Ramos (cell line): ENCODE data around the gene ESRRA.

Experiments
- in situ Hi-C: fragments of 300-500 bp; cut with MboI; formaldehyde crosslinking; loops from one replicate; pipeline ENCODE4 v1.14.3; 2022; ENCODE audit warnings: low sequenced_read_pairs; ENCODE audit not compliant: unreplicated experiment

Gene ESRRA

DNA sequence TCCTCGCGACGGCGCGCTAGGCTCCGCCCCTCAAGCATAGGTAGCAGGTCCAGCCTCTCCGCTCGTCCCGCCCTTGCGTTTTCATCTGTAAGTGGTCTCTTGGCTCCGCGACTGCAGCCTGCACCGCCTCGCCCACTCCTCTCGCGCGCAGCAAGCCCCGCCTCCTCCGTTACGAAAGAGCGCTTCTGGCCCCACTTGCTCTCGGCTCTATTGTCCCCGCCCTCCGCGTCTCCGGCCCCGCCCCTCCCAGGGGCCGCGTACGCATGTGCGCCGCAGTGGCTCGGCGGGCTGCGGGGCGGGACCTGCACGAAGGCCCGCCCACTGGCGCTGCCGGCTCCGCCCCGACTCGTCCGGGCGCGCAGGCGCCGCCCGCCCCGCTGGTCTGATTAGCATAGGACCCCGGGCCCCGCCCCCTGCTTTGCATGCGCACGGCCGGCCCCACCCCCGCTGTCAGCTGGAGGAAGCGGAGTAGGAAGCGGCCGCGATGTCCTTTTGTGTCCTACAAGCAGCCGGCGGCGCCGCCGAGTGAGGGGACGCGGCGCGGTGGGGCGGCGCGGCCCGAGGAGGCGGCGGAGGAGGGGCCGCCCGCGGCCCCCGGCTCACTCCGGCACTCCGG lies at the start of gene ESRRA:
TSS of gene ESRRA (plus strand) at position 450 of the 616 bp plus-strand sequence. CDS start 1,656 bp downstream, outside the sequence.
- in situ Hi-C loops = no loop called here

DNA sequence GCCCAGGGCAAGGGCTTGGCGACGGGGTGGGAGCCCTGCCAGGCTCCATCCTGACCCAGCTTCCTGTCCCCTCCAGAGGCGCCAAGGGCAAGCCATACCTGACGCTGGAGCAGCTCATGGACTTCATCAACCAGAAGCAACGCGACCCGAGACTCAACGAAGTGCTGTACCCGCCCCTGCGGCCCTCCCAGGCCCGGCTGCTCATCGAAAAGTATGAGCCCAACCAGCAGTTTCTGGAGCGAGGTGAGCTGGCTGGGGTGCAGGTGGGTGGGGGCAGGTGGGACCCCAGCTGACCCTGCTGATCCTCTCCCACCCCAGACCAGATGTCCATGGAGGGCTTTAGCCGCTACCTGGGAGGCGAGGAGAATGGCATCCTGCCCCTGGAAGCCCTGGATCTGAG lies 49.0 kb upstream of the ESRRA start:
- in situ Hi-C loops = no loop called here

DNA sequence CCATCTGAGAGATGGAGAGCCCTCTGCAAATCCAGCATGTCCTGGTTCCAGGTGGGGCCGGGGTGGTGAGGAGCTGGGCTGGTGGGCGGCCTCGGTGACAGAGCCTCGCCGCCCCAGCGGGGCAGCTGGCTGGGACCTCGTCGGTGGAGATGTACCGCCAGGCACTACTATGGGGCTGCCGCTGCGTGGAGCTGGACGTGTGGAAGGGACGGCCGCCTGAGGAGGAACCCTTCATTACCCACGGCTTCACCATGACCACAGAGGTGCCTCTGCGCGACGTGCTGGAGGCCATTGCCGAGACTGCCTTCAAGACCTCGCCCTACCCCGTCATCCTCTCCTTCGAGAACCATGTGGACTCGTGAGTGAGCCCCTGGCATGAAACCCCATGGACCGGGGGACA lies 47.0 kb upstream of the ESRRA start:
- in situ Hi-C loops = no loop called here

DNA sequence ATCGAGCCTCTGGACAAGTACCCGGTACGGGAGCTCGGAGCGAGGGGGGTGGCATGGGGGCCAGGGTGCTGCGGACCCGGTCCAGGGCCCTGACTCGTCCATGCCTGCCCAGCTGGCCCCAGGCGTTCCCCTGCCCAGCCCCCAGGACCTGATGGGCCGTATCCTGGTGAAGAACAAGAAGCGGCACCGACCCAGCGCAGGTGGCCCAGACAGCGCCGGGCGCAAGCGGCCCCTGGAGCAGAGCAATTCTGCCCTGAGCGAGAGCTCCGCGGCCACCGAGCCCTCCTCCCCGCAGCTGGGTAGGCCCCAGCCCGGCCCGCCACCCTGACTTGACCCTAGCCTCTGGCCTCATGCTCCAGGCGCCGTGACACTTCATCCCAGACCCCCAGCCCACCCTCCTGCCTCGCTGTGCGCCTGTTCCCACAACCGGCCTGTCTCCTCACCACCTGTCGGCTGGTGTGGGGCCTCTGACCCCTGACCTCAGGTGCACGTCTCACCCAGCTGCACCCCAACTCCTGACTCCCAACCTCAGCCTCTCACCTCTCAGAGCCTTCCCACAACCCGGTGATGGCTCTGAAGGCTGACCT lies 46.3 kb upstream of the ESRRA start:
- in situ Hi-C loops = no loop called here

DNA sequence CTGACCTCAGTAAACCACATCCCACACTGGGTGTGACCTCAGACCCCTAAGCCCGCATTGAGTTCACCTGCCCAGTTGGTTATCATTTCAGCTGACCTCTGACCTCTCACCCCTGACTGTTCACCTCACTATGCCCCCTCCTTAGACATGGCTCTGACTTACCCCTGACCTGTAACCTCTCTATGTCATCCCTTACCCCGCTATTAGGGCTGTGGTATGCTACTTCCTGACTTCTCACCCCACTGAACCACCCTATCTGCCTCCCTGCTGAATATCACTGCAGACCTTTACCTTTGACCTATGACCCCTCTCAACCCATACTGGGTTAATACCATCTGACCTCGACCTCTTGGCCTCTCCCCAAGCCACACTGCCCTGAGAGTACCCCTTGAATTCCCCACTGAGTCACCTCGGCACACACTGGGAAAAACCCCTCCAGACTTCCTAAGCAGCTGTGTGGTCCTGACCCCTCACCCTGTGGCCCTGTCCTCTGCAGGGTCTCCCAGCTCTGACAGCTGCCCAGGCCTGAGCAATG lies 45.7 kb upstream of the ESRRA start:
- in situ Hi-C loops = no loop called here

DNA sequence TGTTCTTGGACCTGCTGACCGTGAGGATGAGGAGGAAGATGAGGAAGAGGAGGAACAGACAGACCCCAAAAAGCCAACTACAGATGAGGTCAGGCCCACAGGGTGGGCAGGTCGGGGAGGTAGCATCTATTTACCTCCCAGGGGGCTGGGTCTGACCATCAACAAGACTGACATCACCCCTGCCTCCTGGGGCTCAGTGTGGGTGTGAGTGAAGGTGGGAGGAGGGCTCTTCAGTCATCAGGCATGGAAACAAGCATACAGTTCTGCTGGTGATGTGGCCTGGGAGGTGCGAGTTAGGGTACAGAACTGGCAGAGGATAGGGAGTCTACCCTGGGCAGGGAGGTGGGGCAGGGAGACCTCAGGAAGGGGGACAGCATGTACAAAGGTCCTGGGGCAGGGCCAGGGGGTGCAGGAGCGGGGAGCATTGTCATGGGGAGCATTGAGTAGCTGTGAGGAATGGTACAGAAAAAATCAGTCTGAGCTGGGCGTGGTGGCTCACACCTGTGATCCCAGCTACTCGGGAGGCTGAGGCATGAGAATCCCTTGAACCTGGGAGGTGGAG lies 45.1 kb upstream of the ESRRA start:
- in situ Hi-C loops = no loop called here

DNA sequence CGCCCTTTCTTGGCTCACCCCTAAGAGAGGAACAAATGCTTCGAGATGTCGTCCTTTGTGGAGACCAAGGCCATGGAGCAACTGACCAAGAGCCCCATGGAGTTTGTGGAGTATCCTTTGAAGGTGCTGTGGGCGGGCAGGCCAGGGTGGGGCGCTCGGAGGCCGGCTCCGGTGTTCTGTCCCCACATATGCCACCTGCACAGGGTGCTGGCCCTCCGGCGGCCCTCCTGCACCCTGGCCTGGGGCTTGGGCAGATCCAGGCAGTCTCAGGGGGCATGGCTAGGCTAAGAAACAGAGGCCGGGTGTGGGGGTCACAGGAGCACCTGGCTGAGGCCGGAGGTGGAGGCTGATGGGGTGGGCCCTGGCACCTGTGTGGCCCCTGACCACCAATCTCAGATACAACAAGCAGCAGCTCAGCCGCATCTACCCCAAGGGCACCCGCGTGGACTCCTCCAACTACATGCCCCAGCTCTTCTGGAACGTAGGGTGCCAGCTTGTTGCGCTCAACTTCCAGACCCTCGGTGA lies 43.7 kb upstream of the ESRRA start:
- in situ Hi-C loops = no loop called here

DNA sequence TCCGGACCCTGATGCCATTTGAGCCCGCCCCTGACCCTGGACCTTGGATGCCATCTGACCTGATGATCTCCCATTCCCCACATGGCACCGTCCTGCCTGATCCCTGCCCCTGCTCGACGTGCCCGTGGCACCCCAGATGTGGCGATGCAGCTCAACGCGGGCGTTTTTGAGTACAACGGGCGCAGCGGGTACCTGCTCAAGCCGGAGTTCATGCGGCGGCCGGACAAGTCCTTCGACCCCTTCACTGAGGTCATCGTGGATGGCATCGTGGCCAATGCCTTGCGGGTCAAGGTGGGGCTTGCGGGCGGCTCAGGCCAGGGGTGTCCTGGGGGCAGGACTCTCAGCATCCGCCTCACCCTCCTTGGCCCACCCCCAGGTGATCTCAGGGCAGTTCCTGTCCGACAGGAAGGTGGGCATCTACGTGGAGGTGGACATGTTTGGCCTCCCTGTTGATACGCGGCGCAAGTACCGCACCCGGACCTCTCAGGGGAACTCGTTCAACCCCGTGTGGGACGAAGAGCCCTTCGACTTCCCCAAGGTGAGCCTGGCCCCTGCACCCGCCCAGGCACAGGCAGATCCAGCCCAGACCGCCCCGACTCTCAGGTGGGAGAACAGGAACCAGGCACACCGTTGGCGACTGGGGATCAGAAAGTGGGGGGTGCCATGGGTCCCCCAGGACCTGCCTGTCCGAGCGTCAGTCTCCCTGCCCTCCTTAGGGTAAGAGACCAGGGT lies 42.9 kb upstream of the ESRRA start:
- in situ Hi-C loops = no loop called here

DNA sequence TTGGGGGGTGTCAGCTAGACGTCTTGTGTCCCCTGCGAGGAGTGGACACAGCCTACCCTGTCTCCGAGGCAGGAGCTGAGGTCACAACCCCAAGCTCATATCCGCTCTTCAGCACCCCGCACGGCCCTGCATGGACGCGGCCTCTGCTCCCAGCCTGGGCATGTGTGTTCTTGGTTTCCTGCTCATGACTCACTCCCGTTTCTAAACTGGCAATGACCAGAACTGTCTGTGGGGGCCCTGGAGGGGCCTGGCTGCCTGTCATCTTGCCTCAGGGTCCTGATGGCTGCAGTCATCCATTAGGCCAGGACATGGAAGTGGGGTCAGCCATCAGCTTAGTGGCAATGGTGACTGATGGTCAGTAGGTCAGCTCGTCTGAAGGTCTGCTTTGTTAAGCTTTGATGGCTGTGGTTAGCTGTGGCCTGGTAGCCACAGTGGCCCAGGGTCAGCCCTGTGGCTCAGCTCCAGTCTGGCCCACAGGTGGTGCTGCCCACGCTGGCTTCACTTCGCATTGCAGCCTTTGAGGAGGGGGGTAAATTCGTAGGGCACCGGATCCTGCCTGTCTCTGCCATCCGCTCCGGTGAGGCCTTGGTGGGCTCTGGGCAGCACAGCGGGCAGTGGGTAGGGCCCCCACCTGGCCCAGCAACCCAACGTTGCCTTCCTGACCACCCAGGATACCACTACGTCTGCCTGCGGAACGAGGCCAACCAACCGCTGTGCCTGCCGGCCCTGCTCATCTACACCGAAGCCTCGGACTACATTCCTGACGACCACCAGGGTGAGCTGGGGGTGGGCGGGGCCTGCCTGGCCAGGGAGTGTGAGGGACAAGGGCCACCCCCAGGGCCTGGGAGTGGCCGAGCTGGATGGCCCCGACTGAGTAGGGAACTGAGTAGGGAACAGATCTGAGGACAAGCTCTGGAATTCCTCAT lies 42.0 kb upstream of the ESRRA start:
- in situ Hi-C loops = no loop called here

DNA sequence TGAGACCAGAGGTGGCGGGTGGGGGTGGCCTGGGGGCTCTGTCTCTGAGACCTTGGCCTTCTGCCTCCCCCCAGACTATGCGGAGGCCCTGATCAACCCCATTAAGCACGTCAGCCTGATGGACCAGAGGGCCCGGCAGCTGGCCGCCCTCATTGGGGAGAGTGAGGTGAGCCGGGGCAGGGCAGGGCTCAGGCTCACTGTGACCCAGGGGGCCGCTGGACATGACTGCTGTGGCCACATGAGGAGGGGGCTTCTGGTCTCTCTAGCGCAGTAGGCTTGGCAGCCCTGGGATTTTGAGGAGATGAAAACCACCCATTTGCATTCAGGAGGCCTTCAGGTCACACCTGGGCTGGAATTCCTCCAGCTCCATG lies 41.4 kb upstream of the ESRRA start:
- in situ Hi-C loops = no loop called here

DNA sequence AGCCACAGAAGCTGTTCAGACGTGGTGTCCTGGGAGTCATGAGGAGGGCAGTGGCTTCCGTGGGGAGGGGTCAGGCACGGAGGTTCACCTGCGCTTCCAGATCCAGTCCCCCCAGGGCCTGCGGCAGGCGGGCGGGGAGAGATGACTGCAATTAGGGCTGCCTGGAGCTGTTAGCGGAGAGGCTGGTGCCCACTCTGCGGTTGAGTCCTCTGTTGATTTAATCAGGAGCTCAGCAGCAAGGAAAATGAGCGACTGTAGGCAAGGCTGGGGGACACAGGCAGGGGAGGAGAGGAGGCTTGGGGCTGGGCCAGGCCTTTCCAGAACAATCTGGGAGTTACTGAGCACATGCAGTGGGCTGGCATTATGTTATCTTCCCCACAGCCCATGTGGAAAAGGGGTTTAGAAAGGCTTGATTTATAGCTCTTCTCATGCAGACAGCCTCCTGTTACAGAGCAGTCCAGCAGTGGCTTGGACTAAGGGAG lies 40.9 kb upstream of the ESRRA start:
- in situ Hi-C loops = no loop called here

DNA sequence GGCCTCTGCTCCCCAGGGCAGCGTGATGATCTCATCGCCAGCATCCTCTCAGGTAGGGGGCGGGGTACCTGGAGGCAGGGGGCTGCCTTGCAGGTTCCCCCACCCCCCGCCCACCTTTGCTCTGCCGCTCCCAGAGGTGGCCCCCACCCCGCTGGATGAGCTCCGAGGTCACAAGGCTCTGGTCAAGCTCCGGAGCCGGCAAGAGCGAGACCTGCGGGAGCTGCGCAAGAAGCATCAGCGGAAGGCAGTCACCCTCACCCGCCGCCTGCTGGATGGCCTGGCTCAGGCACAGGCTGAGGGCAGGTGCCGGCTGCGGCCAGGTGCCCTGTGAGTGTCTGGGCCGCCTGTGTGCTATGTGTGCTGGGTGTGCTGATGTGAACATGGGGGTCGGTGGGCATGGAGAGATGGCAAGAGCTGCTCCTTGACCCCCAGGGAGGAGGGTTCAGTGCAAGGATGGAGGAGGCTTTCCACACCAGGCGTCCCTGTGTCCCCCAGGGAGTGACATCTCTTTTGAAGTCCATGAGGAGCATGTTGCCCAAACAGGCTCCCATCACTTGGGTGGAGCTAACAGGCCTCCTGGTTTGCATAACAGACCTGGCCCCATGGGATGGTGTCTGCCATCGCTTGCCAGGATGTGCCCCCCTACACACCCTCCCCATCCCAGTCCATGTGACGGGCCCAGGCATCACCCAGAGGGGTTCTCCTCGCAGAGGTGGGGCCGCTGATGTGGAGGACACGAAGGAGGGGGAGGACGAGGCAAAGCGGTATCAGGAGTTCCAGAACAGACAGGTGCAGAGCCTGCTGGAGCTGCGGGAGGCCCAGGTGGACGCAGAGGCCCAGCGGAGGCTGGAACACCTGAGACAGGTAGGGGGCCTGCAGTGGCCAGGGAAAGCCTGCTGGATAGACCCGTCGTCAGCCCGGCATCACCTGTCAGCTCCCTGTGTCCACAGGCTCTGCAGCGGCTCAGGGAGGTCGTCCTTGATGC lies 39.9 kb upstream of the ESRRA start:
- in situ Hi-C loops = no loop called here

DNA sequence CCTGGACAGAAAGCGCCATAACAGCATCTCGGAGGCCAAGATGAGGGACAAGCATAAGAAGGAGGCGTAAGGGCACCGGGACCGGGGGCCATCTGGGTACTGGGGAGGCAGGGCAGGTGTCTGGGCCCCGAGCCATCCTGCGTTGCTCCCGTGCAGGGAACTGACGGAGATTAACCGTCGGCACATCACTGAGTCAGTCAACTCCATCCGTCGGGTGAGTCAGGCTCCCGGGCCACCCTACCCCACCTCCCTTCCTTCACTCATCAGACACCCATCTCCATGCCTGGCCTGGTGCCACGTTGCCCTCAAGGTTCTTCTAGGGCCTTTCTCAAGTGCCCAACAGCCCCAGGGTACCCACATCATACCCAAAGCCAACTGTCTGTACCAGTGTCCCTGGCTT lies 39.0 kb upstream of the ESRRA start:
- in situ Hi-C loops = no loop called here

DNA sequence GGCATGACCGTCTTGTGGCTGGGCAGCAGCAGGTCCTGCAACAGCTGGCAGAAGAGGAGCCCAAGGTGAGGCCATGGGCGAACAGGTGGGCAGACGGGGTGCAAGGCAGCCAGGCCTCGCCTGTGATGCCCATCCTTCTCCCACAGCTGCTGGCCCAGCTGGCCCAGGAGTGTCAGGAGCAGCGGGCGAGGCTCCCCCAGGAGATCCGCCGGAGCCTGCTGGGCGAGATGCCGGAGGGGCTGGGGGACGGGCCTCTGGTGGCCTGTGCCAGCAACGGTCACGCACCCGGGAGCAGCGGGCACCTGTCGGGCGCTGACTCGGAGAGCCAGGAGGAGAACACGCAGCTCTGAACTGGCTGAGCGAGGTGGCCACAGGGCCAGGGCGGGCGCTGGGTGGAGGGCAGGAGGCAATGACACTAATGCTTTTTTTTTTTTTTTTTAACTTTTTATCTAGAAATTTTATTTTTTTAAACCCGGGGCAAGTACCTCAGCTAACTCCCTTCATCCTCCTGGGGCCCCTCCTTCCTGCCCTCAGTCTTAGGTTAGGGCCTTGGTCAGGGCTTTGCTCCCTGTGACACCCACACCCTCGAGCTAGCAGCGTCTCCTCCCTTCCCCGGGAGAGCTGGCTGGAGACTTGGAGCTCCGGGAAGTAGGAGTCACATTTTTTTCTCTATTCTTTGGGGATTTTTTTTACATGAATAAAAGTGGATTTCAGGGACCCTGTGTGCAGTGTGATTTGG lies 37.9 kb upstream of the ESRRA start:
- in situ Hi-C loops = no loop called here

DNA sequence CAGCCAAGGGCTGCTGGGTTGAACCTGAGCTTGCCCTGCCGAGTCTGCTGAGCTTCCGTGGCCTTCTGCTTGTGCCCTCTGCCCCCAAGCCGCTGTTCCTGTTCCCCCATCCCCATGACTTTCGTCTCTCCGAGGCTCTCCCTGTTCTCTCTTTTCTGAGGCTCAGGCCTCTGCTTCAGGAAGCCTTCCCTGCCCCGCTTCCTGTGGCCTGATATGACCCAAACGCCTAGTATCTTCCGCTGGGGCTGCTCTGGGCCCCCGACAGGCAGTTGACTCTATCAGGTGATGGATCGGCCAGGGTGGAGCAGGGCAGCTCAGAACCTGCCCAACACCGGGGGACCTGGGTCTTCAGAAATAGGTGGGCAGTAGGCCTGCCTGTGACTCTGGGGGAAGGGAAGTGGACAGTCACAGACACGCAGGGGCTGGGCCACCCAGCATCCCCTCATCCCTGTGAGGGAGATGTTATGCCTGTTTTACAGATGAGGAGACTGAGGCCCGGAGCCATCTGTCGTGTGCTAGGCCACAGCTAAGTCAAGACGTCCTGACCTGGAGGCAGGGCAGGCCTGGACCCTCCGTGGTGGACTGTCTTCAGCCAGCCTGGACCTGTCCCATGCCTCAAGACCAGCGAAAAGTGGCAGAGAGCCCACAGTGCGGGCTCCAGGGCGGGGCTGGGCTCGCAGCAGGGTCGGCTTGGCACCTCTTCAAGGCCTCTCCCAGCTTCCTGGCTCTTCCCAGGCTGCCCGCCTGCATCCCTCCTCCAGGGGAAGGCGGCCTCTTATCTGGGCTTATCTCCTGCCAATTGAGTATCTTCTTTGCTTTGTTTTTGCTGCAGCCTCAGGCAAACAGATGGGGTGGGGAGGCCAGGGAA lies 37.1 kb upstream of the ESRRA start:
- in situ Hi-C loops = no loop called here

DNA sequence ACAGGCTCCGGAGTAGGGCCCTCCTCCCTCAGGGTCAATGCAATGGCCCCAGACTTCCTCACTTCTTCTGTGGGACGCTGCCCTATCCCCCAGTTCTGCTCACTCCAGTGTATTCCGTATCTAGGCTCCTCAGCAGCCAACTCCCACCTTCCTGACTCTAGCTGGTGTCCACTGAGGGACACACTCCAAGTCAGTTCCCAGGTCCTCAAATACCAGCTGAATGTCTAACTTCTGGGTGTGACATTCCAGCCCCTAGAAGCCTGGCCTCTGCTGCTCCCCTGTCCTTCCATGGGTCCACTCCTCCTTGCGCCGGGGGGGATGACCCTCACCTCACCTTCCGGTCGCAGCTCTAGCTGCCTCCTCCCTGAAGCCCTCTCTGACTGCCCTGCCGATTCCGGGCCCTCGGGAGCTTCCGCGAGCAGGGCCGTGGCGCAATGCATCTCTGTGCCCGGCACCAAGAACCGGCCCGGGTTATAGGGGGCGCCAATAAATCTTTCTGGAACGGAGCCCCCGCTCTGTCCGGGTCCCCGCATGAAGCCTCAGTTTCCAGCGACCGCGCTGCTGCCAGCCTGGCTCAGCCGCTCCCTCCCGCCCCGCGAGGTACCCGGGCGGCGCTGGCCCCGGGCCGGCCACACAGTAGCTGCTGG lies 36.3 kb upstream of the ESRRA start:
- in situ Hi-C loops = no loop called here
